HEK293T (cell line): ENCODE measurements around the gene TUT1.

Experiments
- SP1 ChIP-seq: fragments of 450-650 bp; IDR thresholded peaks from 2 replicates; pipeline ENCODE4 v1.6.1; 2017
- SUZ12 ChIP-seq: fragments of 450-650 bp; IDR thresholded peaks from 2 replicates; pipeline ENCODE4 v1.6.1; 2016; ENCODE audit warnings: mild to moderate bottlenecking

- TF ChIP-seq SUZ12 = no peak
- no peak for TF ChIP-seq SP1
These were observed 56.4 kb downstream of the TUT1 start for GRCh38 chr11:62534779-62535545.
